BLaER1 (cell line): ENCODE data around the gene CCDC197.

Source experiments
- H3K27ac ChIP-seq: shearing (Covaris generic); formaldehyde crosslinking; 2 replicates; pipeline ENCODE4 v1.8.1; 2022
- H3K27me3 ChIP-seq: shearing (Covaris generic); formaldehyde crosslinking; 2 replicates; pipeline ENCODE4 v1.8.1; 2022
- H3K36me3 ChIP-seq: shearing (Covaris generic); formaldehyde crosslinking; 2 replicates; pipeline ENCODE4 v1.8.1; 2022
- H3K4me1 ChIP-seq: shearing (Covaris generic); formaldehyde crosslinking; 2 replicates; pipeline ENCODE4 v1.8.1; 2022
- H3K4me2 ChIP-seq: shearing (Covaris generic); formaldehyde crosslinking; 2 replicates; pipeline ENCODE4 v1.8.1; 2022
- H3K4me3 ChIP-seq: shearing (Covaris generic); formaldehyde crosslinking; 2 replicates; pipeline ENCODE4 v1.8.1; 2022
- H3K9ac ChIP-seq: shearing (Covaris generic); formaldehyde crosslinking; 2 replicates; pipeline ENCODE4 v1.8.1; 2022
- H3K9me3 ChIP-seq: shearing (Covaris generic); formaldehyde crosslinking; 2 replicates; pipeline ENCODE4 v1.8.1; 2022
- H4K20me1 ChIP-seq: shearing (Covaris generic); formaldehyde crosslinking; 2 replicates; pipeline ENCODE4 v1.8.1; 2022
- Cebpa-rat ChIP-seq: shearing (Covaris generic); IDR thresholded peaks from 2 replicates; pipeline ENCODE4 v1.8.1; 2022

CCDC197 gene

GRCh38 chr14:93984987-93985410 is 12.1 kb upstream of the CCDC197 start:
- no peaks in the 10 kb centered on the region for H4K20me1 ChIP-seq
- no peaks in the 10 kb centered on the region for H3K36me3 ChIP-seq
- H3K27ac ChIP-seq, result no peak overlapping the region
- no peak for TF ChIP-seq Cebpa-rat
- H3K27me3 ChIP-seq, result peaks cover 36% of the 10 kb centered on the region
- peaks cover 5% of the 10 kb centered on the region; the same call in 1 of the 2 replicates for H3K9me3 ChIP-seq
- no peak overlapping the region for H3K4me3 ChIP-seq
- no peaks in the 10 kb centered on the region for H3K4me1 ChIP-seq
- no peak overlapping the region for H3K9ac ChIP-seq
- no peak overlapping the region for H3K4me2 ChIP-seq

GRCh38 chr14:93986955-93987354 is 10.1 kb upstream of the CCDC197 start:
- Histone ChIP-seq H3K27me3 (peaks cover 17% of the 10 kb centered on the region; the same call in 1 of the 2 replicates), H3K9me3 (peaks cover 5% of the 10 kb centered on the region; the same call in 1 of the 2 replicates), H3K4me3 (no peak overlapping the region), H3K4me2 (no peak overlapping the region), H3K36me3 (no peaks in the 10 kb centered on the region), H4K20me1 (no peaks in the 10 kb centered on the region), H3K9ac (no peak overlapping the region), H3K27ac (no peak overlapping the region), H3K4me1 (no peaks in the 10 kb centered on the region)
- no peak for TF ChIP-seq Cebpa-rat

- Histone ChIP-seq H3K27me3 (peaks cover 12% of the 10 kb centered on the region; the same call in 1 of the 2 replicates), H3K4me2 (no peak overlapping the region), H3K4me1 (no peaks in the 10 kb centered on the region), H3K4me3 (no peak overlapping the region), H3K36me3 (no peaks in the 10 kb centered on the region), H3K27ac (no peak overlapping the region), H3K9me3 (peaks cover 5% of the 10 kb centered on the region; the same call in 1 of the 2 replicates), H4K20me1 (no peaks in the 10 kb centered on the region), H3K9ac (no peak overlapping the region)
- no peak for TF ChIP-seq Cebpa-rat
Measured at GRCh38 chr14:93987376-93987775, 9.7 kb upstream of the CCDC197 start.

GRCh38 chr14:93987815-93988476 is 9.2 kb upstream of the CCDC197 start:
- Histone ChIP-seq H3K9me3 (peaks cover 5% of the 10 kb centered on the region; the same call in 1 of the 2 replicates), H3K4me2 (no peak overlapping the region), H3K36me3 (no peaks in the 10 kb centered on the region), H3K27ac (no peak overlapping the region), H3K27me3 (peaks cover 9% of the 10 kb centered on the region; the same call in 1 of the 2 replicates), H4K20me1 (no peaks in the 10 kb centered on the region), H3K4me3 (no peak overlapping the region), H3K4me1 (no peaks in the 10 kb centered on the region), H3K9ac (no peak overlapping the region)
- no peak for TF ChIP-seq Cebpa-rat

- no peak overlapping the region for H3K4me2 ChIP-seq
Measured at GRCh38 chr14:93989939-93990338, 7.2 kb upstream of the CCDC197 start.

GRCh38 chr14:93991212-93991611 is 5.9 kb upstream of the CCDC197 start:
- H3K4me2 ChIP-seq, result no peak overlapping the region
- H3K4me1 ChIP-seq, result no peaks in the 10 kb centered on the region
- no peak overlapping the region for H3K4me3 ChIP-seq
- H3K27ac ChIP-seq, result no peak overlapping the region
- peaks cover 17% of the 10 kb centered on the region for H3K27me3 ChIP-seq
- no peaks in the 10 kb centered on the region for H4K20me1 ChIP-seq
- H3K9me3 ChIP-seq, result no peaks in the 10 kb centered on the region
- no peaks in the 10 kb centered on the region for H3K36me3 ChIP-seq
- H3K9ac ChIP-seq, result no peak overlapping the region
- no peak for TF ChIP-seq Cebpa-rat

More at GRCh38 chr14:93989939-93990338, 7.2 kb upstream of the CCDC197 start:
- Histone ChIP-seq H3K9me3 (no peaks in the 10 kb centered on the region), H3K4me3 (no peak overlapping the region), H3K9ac (no peak overlapping the region), H3K4me1 (no peaks in the 10 kb centered on the region), H3K27me3 (peaks cover 9% of the 10 kb centered on the region; the same call in 1 of the 2 replicates), H4K20me1 (no peaks in the 10 kb centered on the region), H3K36me3 (no peaks in the 10 kb centered on the region), H3K27ac (no peak overlapping the region)
- no peak for TF ChIP-seq Cebpa-rat

- Histone ChIP-seq H3K4me1 (peaks cover 4% of the 10 kb centered on the region; the same call in 1 of the 2 replicates), H3K36me3 (no peaks in the 10 kb centered on the region), H4K20me1 (no peaks in the 10 kb centered on the region), H3K9me3 (no peaks in the 10 kb centered on the region), H3K9ac (no peak overlapping the region), H3K4me3 (no peak overlapping the region), H3K27me3 (peaks cover 15% of the 10 kb centered on the region), H3K4me2 (no peak overlapping the region), H3K27ac (no peak overlapping the region)
- no peak for TF ChIP-seq Cebpa-rat
Measured at GRCh38 chr14:93991649-93992048, 5.5 kb upstream of the CCDC197 start.

- no peak overlapping the region for H3K27ac ChIP-seq
- H3K9ac ChIP-seq, result no peak overlapping the region
- H3K4me3 ChIP-seq, result no peak overlapping the region
- H3K27me3 ChIP-seq, result peaks cover 8% of the 10 kb centered on the region; the same call in 1 of the 2 replicates
- no peak overlapping the region for H3K4me2 ChIP-seq
- no peaks in the 10 kb centered on the region for H3K36me3 ChIP-seq
- H3K9me3 ChIP-seq, result no peaks in the 10 kb centered on the region
- H3K4me1 ChIP-seq, result peaks cover 8% of the 10 kb centered on the region; the same call in 1 of the 2 replicates
- no peak for TF ChIP-seq Cebpa-rat
- H4K20me1 ChIP-seq, result no peaks in the 10 kb centered on the region
Measured at GRCh38 chr14:93993382-93993781, 3.7 kb upstream of the CCDC197 start.

- peaks cover 8% of the 10 kb centered on the region; the same call in 1 of the 2 replicates for H3K27me3 ChIP-seq
- H3K9me3 ChIP-seq, result no peaks in the 10 kb centered on the region
- H4K20me1 ChIP-seq, result no peaks in the 10 kb centered on the region
- H3K4me3 ChIP-seq, result no peak overlapping the region
- no peaks in the 10 kb centered on the region for H3K36me3 ChIP-seq
- TF ChIP-seq Cebpa-rat, result no peak
- H3K4me2 ChIP-seq, result no peak overlapping the region
- H3K9ac ChIP-seq, result no peak overlapping the region
- peaks cover 8% of the 10 kb centered on the region; the same call in 1 of the 2 replicates for H3K4me1 ChIP-seq
- H3K27ac ChIP-seq, result no peak overlapping the region
Measured at GRCh38 chr14:93994919-93995682, 2.0 kb upstream of the CCDC197 start.
